H1 (cell line): ENCODE results near the gene SMIM13. TPM values are rescaled to one million over a fixed set of nuclear protein-coding genes. Genes with fewer than 3 reads are reported as not detected.

Experiments used
- CTCF ChIA-PET: fragments of 300-600 bp; sonication (Branson Sonifier 250); formaldehyde crosslinking; loops from one replicate; lab custom pipeline; 2021; ENCODE audit not compliant: partially characterized antibody; lab: Charles Lee
- POLR2A ChIA-PET: fragments of 300-600 bp; sonication (Branson Sonifier 250); formaldehyde crosslinking; loops from one replicate; lab custom pipeline; 2021; ENCODE audit warnings: inconsistent platforms; ENCODE audit not compliant: partially characterized antibody; lab: Charles Lee
- DNase-seq, 2 experiments: peaks; one replicate each; pipeline versions ENCODE4 v3.0.0 to v3.0.0-alpha.2; 2010 to 2022; ENCODE audit warnings: low spot score in 2 of 2, low read depth in 1 of 2, mixed read lengths in 1 of 2
- FAIRE-seq: peaks from 2 replicates; lab custom pipeline; 2011; peaks lifted over from hg19 to GRCh38; lab: Jason Lieb, UNC
- H2AFZ ChIP-seq: 2 replicates; pipeline ENCODE4 v1.8.1; 2012; ENCODE audit warnings: low read length, inconsistent platforms
- H2AK5ac ChIP-seq: 2 replicates; pipeline ENCODE4 v1.6.1; 2013; ENCODE audit warnings: low read depth, low read length
- H2BK120ac ChIP-seq: replicated peaks from 2 replicates; pipeline ENCODE3; 2013; ENCODE audit warnings: low read depth, low read length, inconsistent platforms
- H2BK12ac ChIP-seq: 2 replicates; pipeline ENCODE4 v1.6.1; 2013; ENCODE audit warnings: low read depth, low read length
- H2BK15ac ChIP-seq: 2 replicates; pipeline ENCODE4 v1.6.1; 2013; ENCODE audit warnings: low read length
- H2BK20ac ChIP-seq: 2 replicates; pipeline ENCODE4 v1.6.1; 2013; ENCODE audit warnings: low read length
- H2BK5ac ChIP-seq: 2 replicates; pipeline ENCODE4 v1.6.1; 2013; ENCODE audit warnings: low read depth, low read length
- H3K14ac ChIP-seq: 2 replicates; pipeline ENCODE4 v1.6.1; 2013; ENCODE audit warnings: inconsistent platforms; ENCODE audit not compliant: insufficient read length
- H3K18ac ChIP-seq: 2 replicates; pipeline ENCODE4 v1.6.1; 2013; ENCODE audit warnings: low read length; ENCODE audit errors: extremely low read depth
- H3K23ac ChIP-seq: 2 replicates; pipeline ENCODE4 v1.6.1; 2013; ENCODE audit warnings: inconsistent platforms; ENCODE audit not compliant: insufficient read length
- H3K23me2 ChIP-seq: 2 replicates; pipeline ENCODE4 v1.6.1; 2013; ENCODE audit warnings: low read depth, low read length
- H3K27ac ChIP-seq: 2 replicates; pipeline ENCODE4 v1.6.1; 2011; ENCODE audit warnings: low read depth, low read length, inconsistent platforms
- H3K27me3 ChIP-seq, 4 experiments: replicated peaks in 1 of 4; 1 replicate in 1 of 4; 2 replicates in 3 of 4; pipeline versions ENCODE4 v1.6.1 to v1.8.1; 2011 to 2013; ENCODE audit warnings: low read length in 3 of 4, mild to moderate bottlenecking in 3 of 4, inconsistent platforms in 2 of 4, mixed read lengths in 2 of 4, moderate library complexity in 1 of 4; ENCODE audit not compliant: control insufficient read depth in 3 of 4, insufficient read depth in 3 of 4; ENCODE audit errors: extremely low read depth in 1 of 4
- H3K36me3 ChIP-seq, 4 experiments: 2 replicates each; pipeline versions ENCODE4 v1.6.1 to v1.8.1; 2011 to 2013; ENCODE audit warnings: mild to moderate bottlenecking in 4 of 4, low read length in 3 of 4, moderate library complexity in 2 of 4, control low read depth in 1 of 4, inconsistent platforms in 1 of 4; ENCODE audit not compliant: insufficient read depth in 4 of 4, control insufficient read depth in 2 of 4
- H3K4ac ChIP-seq: replicated peaks from 2 replicates; pipeline ENCODE3; 2013; ENCODE audit warnings: low read length, low read depth, mixed read lengths, inconsistent platforms; ENCODE audit not compliant: insufficient read length
- H3K4me1 ChIP-seq, 4 experiments: replicated peaks in 1 of 4; 1 replicate in 1 of 4; 2 replicates in 3 of 4; pipeline versions ENCODE4 v1.6.1 to v1.8.1; 2011 to 2013; ENCODE audit warnings: low read length in 3 of 4, inconsistent platforms in 2 of 4, mixed read lengths in 1 of 4; ENCODE audit not compliant: insufficient read depth in 4 of 4, control insufficient read depth in 3 of 4
- H3K4me2 ChIP-seq, 2 experiments: 2 replicates each; pipeline versions ENCODE4 v1.6.1 to v1.8.1; 2011 to 2013; ENCODE audit warnings: low read depth in 2 of 2, low read length in 2 of 2, control low read depth in 1 of 2, inconsistent platforms in 1 of 2, mild to moderate bottlenecking in 1 of 2; ENCODE audit not compliant: insufficient read depth in 1 of 2
- H3K4me3 ChIP-seq, 4 experiments: fragments of 200-600, 300-600 bp in 1 of 4; sonication (generic), shearing (Covaris generic), sonication (Bioruptor Twin) in 1 of 4; 2 replicates each; pipeline versions ENCODE4 v1.5.1 to v1.8.1; 2011 to 2016; ENCODE audit warnings: low read length in 4 of 4, low read depth in 3 of 4, control low read depth in 2 of 4, inconsistent platforms in 2 of 4, mild to moderate bottlenecking in 2 of 4, mixed read lengths in 1 of 4, moderate library complexity in 1 of 4; ENCODE audit not compliant: insufficient read depth in 2 of 4; ENCODE audit errors: extremely low read depth in 1 of 4
- H3K56ac ChIP-seq: replicated peaks from 2 replicates; pipeline ENCODE3; 2013; ENCODE audit warnings: low read depth, mild to moderate bottlenecking, mixed read lengths, low read length, inconsistent platforms; ENCODE audit not compliant: insufficient read length
- H3K79me1 ChIP-seq: 2 replicates; pipeline ENCODE4 v1.6.1; 2013; ENCODE audit warnings: low read depth, low read length, control low read depth
- H3K79me2 ChIP-seq, 2 experiments: 2 replicates each; pipeline versions ENCODE4 v1.6.1 to v1.8.1; 2012 to 2013; ENCODE audit warnings: low read length in 2 of 2, mild to moderate bottlenecking in 2 of 2, inconsistent platforms in 1 of 2; ENCODE audit not compliant: insufficient read depth in 2 of 2, control insufficient read depth in 1 of 2
- H3K9ac ChIP-seq, 4 experiments: replicated peaks in 1 of 4; 1 replicate in 1 of 4; 2 replicates in 3 of 4; pipeline versions ENCODE4 v1.6.1 to v1.8.1; 2011 to 2013; ENCODE audit warnings: low read depth in 3 of 4, low read length in 3 of 4, control low read depth in 2 of 4, mild to moderate bottlenecking in 2 of 4, moderate library complexity in 2 of 4, inconsistent platforms in 1 of 4; ENCODE audit errors: extremely low read depth in 1 of 4
- H3K9me3 ChIP-seq, 2 experiments: 2 replicates each; pipeline versions ENCODE4 v1.6.1 to v1.8.1; 2012 to 2013; ENCODE audit warnings: mild to moderate bottlenecking in 2 of 2, moderate library complexity in 2 of 2, control low read depth in 1 of 2, inconsistent platforms in 1 of 2, low read depth in 1 of 2, low read length in 1 of 2, mixed read lengths in 1 of 2; ENCODE audit not compliant: insufficient read depth in 2 of 2
- H4K20me1 ChIP-seq, 2 experiments: replicated peaks in 1 of 2; 2 replicates each; pipeline versions ENCODE3 to v1.8.1; 2011 to 2013; ENCODE audit warnings: inconsistent platforms in 2 of 2, low read length in 2 of 2, mild to moderate bottlenecking in 1 of 2; ENCODE audit not compliant: insufficient read depth in 2 of 2, control insufficient read depth in 1 of 2
- H4K5ac ChIP-seq: 2 replicates; pipeline ENCODE4 v1.6.1; 2013; ENCODE audit warnings: low read length, low read depth, mixed read lengths, inconsistent platforms; ENCODE audit not compliant: insufficient read length
- H4K8ac ChIP-seq: 2 replicates; pipeline ENCODE4 v1.8.0; 2013; ENCODE audit warnings: mild to moderate bottlenecking, moderate library complexity, low read length, inconsistent platforms; ENCODE audit not compliant: insufficient read depth; ENCODE audit errors: extremely low read depth
- H4K91ac ChIP-seq: replicated peaks from 2 replicates; pipeline ENCODE3; 2013; ENCODE audit warnings: low read length, mixed read lengths, inconsistent platforms; ENCODE audit not compliant: insufficient read length
- ATF3 ChIP-seq: IDR thresholded peaks from 2 replicates; pipeline ENCODE4 v1.6.1; 2011; ENCODE audit warnings: low read depth, mild to moderate bottlenecking, low read length; ENCODE audit not compliant: insufficient read depth
- CBX5 ChIP-seq: fragments of 300-800, 300-1000 bp; sonication (generic); IDR thresholded peaks from 2 replicates; pipeline ENCODE4 v1.7.1; 2016; ENCODE audit warnings: antibody characterized with exemption, low read length, low read depth
- CBX8 ChIP-seq: fragments of 300-800, 300-1000 bp; sonication (generic); IDR thresholded peaks from 2 replicates; pipeline ENCODE4 v1.7.1; 2016; ENCODE audit warnings: low read depth, low read length, borderline replicate concordance
- EGR1 ChIP-seq: IDR thresholded peaks from 2 replicates; pipeline ENCODE4 v1.6.1; 2011; ENCODE audit warnings: low read depth, low read length, borderline replicate concordance
- EZH2 ChIP-seq: fragments of 200-600 bp; sonication (generic); IDR thresholded peaks from 2 replicates; pipeline ENCODE4 v1.7.1; 2012; ENCODE audit warnings: low read depth, mild to moderate bottlenecking, moderate library complexity, low read length, inconsistent platforms; ENCODE audit not compliant: severe bottlenecking
- FOSL1 ChIP-seq: IDR thresholded peaks from 2 replicates; pipeline ENCODE4 v1.6.1; 2011; ENCODE audit warnings: mild to moderate bottlenecking, low read depth, low read length, moderate library complexity; ENCODE audit not compliant: insufficient read depth
- KDM1A ChIP-seq: fragments of 200-600, 300-600 bp; sonication (generic); IDR thresholded peaks from 2 replicates; pipeline ENCODE4 v1.7.1; 2016; ENCODE audit warnings: mild to moderate bottlenecking, low read length, borderline replicate concordance
- NANOG ChIP-seq: IDR thresholded peaks from 2 replicates; pipeline ENCODE4 v1.6.1; 2011; ENCODE audit warnings: low read length, low read depth, mild to moderate bottlenecking, inconsistent platforms; ENCODE audit not compliant: insufficient read depth, poor library complexity, severe bottlenecking
- SAP30 ChIP-seq: fragments of 300-600 bp; sonication (generic); IDR thresholded peaks from 2 replicates; pipeline ENCODE4 v1.7.1; 2012; ENCODE audit warnings: low read length, moderate library complexity, mild to moderate bottlenecking, inconsistent platforms; ENCODE audit not compliant: insufficient read depth, insufficient replicate concordance
- SIX5 ChIP-seq: IDR thresholded peaks from 2 replicates; pipeline ENCODE4 v1.6.1; 2011; ENCODE audit warnings: mild to moderate bottlenecking, low read depth, low read length
- SP1 ChIP-seq: IDR thresholded peaks from 2 replicates; pipeline ENCODE4 v1.6.1; 2011; ENCODE audit warnings: low read depth, low read length
- TBP ChIP-seq: IDR thresholded peaks from 2 replicates; pipeline ENCODE4 v1.6.1; 2011; ENCODE audit warnings: low read depth, low read length, improper control_type of control experiment
- TCF12 ChIP-seq: IDR thresholded peaks from 2 replicates; pipeline ENCODE4 v1.6.1; 2011; ENCODE audit warnings: low read depth, mild to moderate bottlenecking, low read length
- YY1 ChIP-seq: IDR thresholded peaks from 2 replicates; pipeline ENCODE4 v1.6.1; 2011; ENCODE audit warnings: low read depth, mild to moderate bottlenecking, low read length
- polyA plus RNA-seq, 7 experiments: library from polyadenylated mRNA; depleted of rRNA in 3 of 7; stranded (reverse) in 5 of 7; unstranded in 2 of 7; fragments of >200 nt in 5 of 7; fragments of 200-250 nt in 2 of 7; gene quantifications; 1 replicate in 5 of 7; 2 replicates in 1 of 7; 4 replicates in 1 of 7; pipeline versions ENCODE4 v1.2.1 to v1.2.3, GENCODE V29; 2011 to 2013; ENCODE audit warnings: missing spikeins in 2 of 7, mixed read lengths in 2 of 7
- total RNA-seq: library from RNA; stranded (reverse); fragmentation: NEBNext Ultra II Directional; extraction: Animal tissue kit (Norgen Biotek cat#: 25700); gene quantifications from 2 replicates; pipeline ENCODE4 v1.2.1, GENCODE V29; 2021

Gene SMIM13
- total and polyA plus RNA-seq, 2 of the 8 experiments (the other 6 are each of a cell fraction or from before 2014, with no cell fraction given) = 1.7 to 10.6 TPM

DNA sequence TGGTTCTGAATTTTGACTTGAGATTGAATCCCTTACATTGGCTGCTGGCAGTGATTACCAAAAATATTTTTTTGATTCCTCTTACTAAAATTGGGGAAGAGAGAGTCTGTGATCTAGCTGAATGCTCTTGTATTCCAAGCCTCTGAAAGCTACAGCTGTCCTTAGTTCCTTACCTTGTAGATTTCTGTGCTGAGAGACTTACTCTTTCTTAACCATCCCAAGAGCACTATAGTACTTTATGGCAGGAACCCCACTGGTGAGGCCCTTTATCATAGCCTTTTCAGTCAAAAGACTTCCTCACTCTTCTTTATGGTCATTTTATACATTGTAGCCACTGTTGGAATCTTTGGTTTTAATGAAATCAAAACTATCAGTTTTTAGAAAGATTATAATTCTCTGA is 37.0 kb downstream of the SMIM13 start:
- H3K23me2 ChIP-seq = no peaks in the 10 kb centered on the region
- peaks cover 2 to 8% of the 10 kb centered on the region in 2 experiments for H4K20me1 ChIP-seq
- no peak overlapping the region for H3K14ac ChIP-seq
- H2AK5ac ChIP-seq = no peak overlapping the region
- no peak overlapping the region for H2BK15ac ChIP-seq
- ChIA-PET POLR2A (no interaction called here), CTCF (interaction anchor here (0.5 to 0.8 kb wide), 2 partner anchors 24 to 58 kb away, joined by 3 read pairs; no protein-coding TSS in a partner anchor)
- no peaks in the 10 kb centered on the region for H3K9me3 ChIP-seq
- H4K8ac ChIP-seq = no peak overlapping the region
- no peak overlapping the region for H2BK5ac ChIP-seq
- H3K56ac ChIP-seq = no peak overlapping the region
- H4K5ac ChIP-seq = no peak overlapping the region
- peaks cover 0 to 13% (median 4%) of the 10 kb centered on the region in 4 experiments; a peak in 6 of 8 replicates for H3K36me3 ChIP-seq
- no peak overlapping the region for H3K9ac ChIP-seq
- peaks cover 5% of the 10 kb centered on the region for H3K79me1 ChIP-seq
- no peak overlapping the region for H3K4me2 ChIP-seq
- FAIRE-seq (no peak), DNase-seq (no peak)
- no peak overlapping the region for H3K18ac ChIP-seq
- no peak overlapping the region for H3K27ac ChIP-seq
- H2BK120ac ChIP-seq = no peak overlapping the region
- H2AFZ ChIP-seq = no peak overlapping the region
- H3K4me3 ChIP-seq = no peak overlapping the region
- H2BK12ac ChIP-seq = no peak overlapping the region
- no peak overlapping the region for H3K23ac ChIP-seq
- H4K91ac ChIP-seq = no peak overlapping the region
- no peak overlapping the region for H2BK20ac ChIP-seq
- peaks cover 0 to 9% (median 3%) of the 10 kb centered on the region in 4 experiments; a peak in 4 of 7 replicates for H3K4me1 ChIP-seq
- H3K4ac ChIP-seq = no peak overlapping the region
- peaks cover 0 to 16% of the 10 kb centered on the region in 2 experiments; a peak in 1 of 4 replicates for H3K79me2 ChIP-seq
- H3K27me3 ChIP-seq = no peaks in the 10 kb centered on the region
- TF ChIP-seq SIX5 = no peak
- no peak for TF ChIP-seq TCF12
- TF ChIP-seq NANOG = no peak
- TF ChIP-seq SP1 = no peak
- TF ChIP-seq EZH2 = no peak
- TF ChIP-seq ATF3 = no peak
- TF ChIP-seq TBP = no peak
- no peak for TF ChIP-seq KDM1A
- no peak for TF ChIP-seq FOSL1
- TF ChIP-seq SAP30 = no peak
- TF ChIP-seq YY1 = no peak
- no peak for TF ChIP-seq CBX5
- TF ChIP-seq EGR1 = no peak
- no peak for TF ChIP-seq CBX8
